Mucosa of stomach (tissue), 1 donor: ENCODE results near the gene PPP1R10.

Experiments used
- H3K27me3 ChIP-seq: one replicate; pipeline ENCODE4 v1.7.0; 2013; ENCODE audit warnings: mild to moderate bottlenecking, low read length; ENCODE audit not compliant: control insufficient read depth, insufficient read depth
- H3K36me3 ChIP-seq: one replicate; pipeline ENCODE4 v1.7.0; 2013; ENCODE audit warnings: low read length; ENCODE audit not compliant: control insufficient read depth, insufficient read depth
- H3K4me1 ChIP-seq: one replicate; pipeline ENCODE4 v1.7.0; 2013; ENCODE audit warnings: mild to moderate bottlenecking, low read length; ENCODE audit not compliant: control insufficient read depth, insufficient read depth
- H3K4me3 ChIP-seq: one replicate; pipeline ENCODE4 v1.7.0; 2013; ENCODE audit warnings: low read length
- H3K9ac ChIP-seq: one replicate; pipeline ENCODE4 v1.7.0; 2013; ENCODE audit warnings: mild to moderate bottlenecking, low read length, moderate library complexity
- H3K9me3 ChIP-seq: one replicate; pipeline ENCODE4 v1.7.0; 2013; ENCODE audit warnings: mild to moderate bottlenecking, low read length, moderate library complexity; ENCODE audit not compliant: control insufficient read depth
- donor health status: Pancreatic carcinoma.

Gene PPP1R10

DNA sequence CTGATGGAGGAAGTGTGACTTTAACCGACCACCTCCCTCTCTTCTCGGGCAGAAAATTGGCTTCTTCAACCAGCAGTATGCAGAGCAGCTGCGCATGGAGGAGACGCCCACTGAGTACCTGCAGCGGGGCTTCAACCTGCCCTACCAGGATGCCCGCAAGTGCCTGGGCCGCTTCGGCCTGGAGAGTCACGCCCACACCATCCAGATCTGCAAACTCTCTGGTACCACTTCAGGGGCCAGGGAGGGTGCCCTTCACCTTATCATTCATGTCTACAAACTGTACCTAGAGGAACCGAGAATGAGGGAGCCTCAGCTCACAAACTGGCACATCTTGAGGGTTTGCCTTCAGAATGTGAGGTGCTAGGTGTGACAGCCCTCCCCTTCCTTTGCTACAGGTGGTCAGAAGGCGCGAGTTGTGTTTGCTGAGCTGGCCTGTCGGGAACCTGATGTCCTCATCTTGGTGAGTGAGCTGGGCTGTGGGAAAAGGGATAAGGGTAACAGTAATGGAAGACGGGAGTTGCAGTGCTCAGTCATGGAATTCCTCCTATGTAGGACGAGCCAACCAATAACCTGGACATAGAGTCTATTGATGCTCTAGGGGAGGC, 27.2 kb downstream of the PPP1R10 start:
- Histone ChIP-seq H3K27me3 (no peaks in the 10 kb centered on the region), H3K9ac (no peak overlapping the region), H3K36me3 (peaks cover 31% of the 10 kb centered on the region), H3K4me3 (no peak overlapping the region), H3K4me1 (no peaks in the 10 kb centered on the region), H3K9me3 (no peaks in the 10 kb centered on the region)

DNA sequence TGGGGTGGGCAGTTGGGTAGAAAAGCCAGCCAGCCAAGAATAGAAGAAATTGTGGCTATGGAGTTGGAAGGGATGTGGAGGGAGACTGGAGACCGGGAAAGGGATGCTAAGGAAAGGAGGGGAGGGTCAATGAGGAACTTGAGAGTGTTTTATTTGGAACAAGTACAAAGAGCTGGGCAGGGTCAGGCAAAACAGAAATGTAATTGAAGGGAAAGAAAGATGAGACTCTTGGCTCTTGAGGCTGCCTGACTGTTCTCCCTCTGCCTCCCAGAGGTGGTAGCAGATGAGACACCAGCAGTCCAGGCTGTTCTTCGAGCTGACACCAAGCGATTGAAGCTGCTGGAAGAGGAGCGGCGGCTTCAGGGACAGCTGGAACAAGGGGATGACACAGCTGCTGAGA, 33.1 kb downstream of the PPP1R10 start:
- H3K27me3 ChIP-seq, result no peaks in the 10 kb centered on the region
- H3K9me3 ChIP-seq, result no peaks in the 10 kb centered on the region
- peaks cover 38% of the 10 kb centered on the region for H3K36me3 ChIP-seq
- no peaks in the 10 kb centered on the region for H3K4me1 ChIP-seq
- H3K4me3 ChIP-seq, result no peak overlapping the region
- no peak overlapping the region for H3K9ac ChIP-seq

DNA sequence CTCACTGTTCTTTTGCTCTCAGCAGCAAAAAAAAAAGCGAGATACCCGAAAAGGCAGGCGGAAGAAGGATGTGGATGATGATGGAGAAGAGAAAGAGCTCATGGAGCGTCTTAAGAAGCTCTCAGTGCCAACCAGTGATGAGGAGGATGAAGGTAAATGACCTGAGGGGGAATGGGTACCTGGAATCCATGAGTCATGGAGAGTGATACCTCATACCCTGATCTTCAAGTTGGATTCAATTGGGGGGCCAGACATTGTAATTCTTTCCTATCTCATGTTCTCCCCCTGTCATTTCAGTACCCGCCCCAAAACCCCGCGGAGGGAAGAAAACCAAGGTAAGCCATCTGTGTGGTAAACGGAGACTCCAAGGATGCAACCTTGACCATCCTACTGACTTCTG, 39.0 kb downstream of the PPP1R10 start:
- peaks cover 12% of the 10 kb centered on the region for H3K36me3 ChIP-seq
- no peak overlapping the region for H3K4me3 ChIP-seq
- no peaks in the 10 kb centered on the region for H3K27me3 ChIP-seq
- no peaks in the 10 kb centered on the region for H3K9me3 ChIP-seq
- H3K9ac ChIP-seq, result no peak overlapping the region
- H3K4me1 ChIP-seq, result peaks cover 11% of the 10 kb centered on the region

DNA sequence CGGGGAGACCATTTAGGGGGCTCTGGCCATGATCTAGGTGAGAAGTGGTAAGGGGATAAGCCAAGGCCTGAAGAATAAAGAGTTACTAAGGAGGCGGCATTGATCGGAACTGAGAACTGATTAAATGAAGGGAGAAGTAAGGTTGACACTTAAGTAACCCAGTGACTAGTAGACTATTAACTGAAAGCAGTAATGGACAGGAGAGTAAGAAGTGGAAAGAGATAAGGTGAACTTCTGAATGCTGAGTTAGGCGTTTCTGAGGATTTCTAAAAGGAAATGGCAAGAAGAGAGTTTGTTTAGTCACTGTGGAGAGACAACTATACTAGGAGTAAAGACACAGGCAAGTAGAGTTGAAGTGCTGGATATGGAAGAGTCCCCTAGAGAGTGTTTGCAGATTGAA, 43.9 kb downstream of the PPP1R10 start:
- Histone ChIP-seq H3K4me3 (no peak overlapping the region), H3K36me3 (peaks cover 3% of the 10 kb centered on the region), H3K9me3 (no peaks in the 10 kb centered on the region), H3K9ac (no peak overlapping the region), H3K27me3 (no peaks in the 10 kb centered on the region), H3K4me1 (peaks cover 30% of the 10 kb centered on the region)

DNA sequence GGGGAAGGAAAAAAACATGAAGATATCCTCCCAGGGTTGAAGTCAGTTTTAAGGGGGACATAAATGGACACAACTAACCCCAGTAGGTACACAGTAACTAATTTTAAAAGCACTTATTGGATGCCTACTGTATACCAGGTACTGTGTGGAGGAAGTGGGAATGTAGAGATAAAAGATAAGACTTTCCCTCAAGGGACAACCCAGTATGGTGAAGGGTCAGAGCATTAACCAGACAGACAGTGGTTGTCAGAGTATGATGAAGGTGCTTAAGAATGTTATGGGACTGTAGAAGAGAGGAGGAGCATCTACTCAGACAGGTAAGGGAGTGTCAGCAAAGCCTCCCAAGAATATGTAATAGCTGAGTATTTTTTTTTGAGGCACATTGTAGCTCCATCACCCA, 44.9 kb downstream of the PPP1R10 start:
- Histone ChIP-seq H3K9me3 (no peaks in the 10 kb centered on the region), H3K4me1 (peaks cover 30% of the 10 kb centered on the region), H3K27me3 (no peaks in the 10 kb centered on the region), H3K9ac (peak overlapping the region; percentile 86), H3K4me3 (peak overlapping the region; percentile 68), H3K36me3 (no peaks in the 10 kb centered on the region)

DNA sequence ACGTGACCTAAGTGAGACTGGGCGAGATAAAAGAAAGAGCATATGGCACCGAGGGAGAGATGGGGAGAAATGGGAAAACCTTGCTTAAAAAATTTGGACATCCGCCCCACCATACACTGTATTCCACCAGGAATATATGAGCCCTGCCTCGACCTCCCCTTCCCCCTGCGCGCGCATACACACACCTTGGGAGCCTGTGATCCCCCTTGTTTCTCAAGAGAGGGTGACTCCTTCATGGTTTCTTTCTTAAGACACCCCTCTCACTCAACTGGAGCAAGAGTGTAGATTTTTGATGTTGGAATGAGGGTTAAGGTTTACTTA, 45.3 kb downstream of the PPP1R10 start:
- Histone ChIP-seq H3K9ac (peak overlapping the region; percentile 86), H3K4me3 (peak overlapping the region; percentile 68), H3K9me3 (no peaks in the 10 kb centered on the region), H3K36me3 (no peaks in the 10 kb centered on the region), H3K4me1 (peaks cover 30% of the 10 kb centered on the region), H3K27me3 (no peaks in the 10 kb centered on the region)

DNA sequence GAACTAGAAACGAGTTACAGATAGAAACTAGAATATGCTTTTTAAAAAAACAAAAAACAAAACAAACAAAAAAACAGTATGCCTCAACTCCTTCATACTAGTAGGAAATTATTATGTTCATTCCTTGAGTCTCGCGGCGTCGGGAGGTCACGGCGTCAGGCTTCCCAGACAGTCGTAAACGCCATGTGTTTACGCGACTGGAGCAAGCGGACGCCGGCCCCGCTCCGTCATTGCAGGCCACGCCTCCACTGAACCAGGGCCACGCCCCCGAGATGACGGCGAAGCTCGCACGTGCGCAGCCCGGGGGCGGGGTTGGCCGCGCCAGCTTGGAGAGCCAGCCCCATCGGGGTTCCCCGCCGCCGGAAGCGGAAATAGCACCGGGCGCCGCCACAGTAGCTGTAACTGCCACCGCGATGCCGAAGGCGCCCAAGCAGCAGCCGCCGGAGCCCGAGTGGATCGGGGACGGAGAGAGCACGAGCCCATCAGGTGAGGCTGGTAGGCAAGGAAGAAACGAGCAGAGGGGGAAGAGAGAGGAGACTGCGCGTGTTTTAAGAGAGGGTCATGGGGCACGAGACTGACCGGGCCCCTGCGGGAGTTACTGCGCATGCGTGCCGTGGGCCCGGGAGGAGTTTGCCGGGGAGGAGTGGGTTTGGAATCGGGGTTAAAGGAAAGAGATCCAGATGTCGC, 45.8 kb downstream of the PPP1R10 start, which contains the start of gene ABCF1:
Gene ABCF1, plus strand, starts transcription at position 368 of the 687 bp plus-strand sequence. Its CDS starts 46 bp downstream, at position 414.
- H3K4me1 ChIP-seq, result peaks cover 30% of the 10 kb centered on the region
- peak within 1 kb of the TSS; percentile 68 for H3K4me3 ChIP-seq

DNA sequence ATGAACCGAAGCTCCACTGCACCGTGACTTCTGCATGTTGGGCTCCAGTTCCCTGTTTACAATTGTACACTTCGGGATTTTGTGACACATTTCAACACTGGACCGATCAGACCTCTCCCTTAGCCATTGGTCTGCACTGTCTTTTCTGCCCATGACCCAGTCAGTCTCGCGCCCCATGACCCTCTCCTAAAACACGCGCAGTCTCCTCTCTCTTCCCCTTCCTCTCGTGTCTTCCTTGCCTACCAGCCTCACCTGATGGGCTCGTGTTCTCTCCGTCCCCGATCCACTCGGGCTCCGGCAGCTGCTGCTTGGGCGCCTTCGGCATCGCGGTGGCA, 46.3 kb downstream of the PPP1R10 start:
- Histone ChIP-seq H3K4me3 (peak overlapping the region; percentile 32), H3K9me3 (no peaks in the 10 kb centered on the region), H3K36me3 (no peaks in the 10 kb centered on the region), H3K4me1 (peaks cover 30% of the 10 kb centered on the region), H3K27me3 (no peaks in the 10 kb centered on the region), H3K9ac (peak overlapping the region; percentile 70)

More for the DNA sequence above, 45.8 kb downstream of the PPP1R10 start, which contains the start of gene ABCF1:
- Histone ChIP-seq H3K9me3 (no peaks in the 10 kb centered on the region), H3K36me3 (no peaks in the 10 kb centered on the region), H3K27me3 (no peaks in the 10 kb centered on the region), H3K9ac (peak within 1 kb of the TSS; percentile 86)

DNA sequence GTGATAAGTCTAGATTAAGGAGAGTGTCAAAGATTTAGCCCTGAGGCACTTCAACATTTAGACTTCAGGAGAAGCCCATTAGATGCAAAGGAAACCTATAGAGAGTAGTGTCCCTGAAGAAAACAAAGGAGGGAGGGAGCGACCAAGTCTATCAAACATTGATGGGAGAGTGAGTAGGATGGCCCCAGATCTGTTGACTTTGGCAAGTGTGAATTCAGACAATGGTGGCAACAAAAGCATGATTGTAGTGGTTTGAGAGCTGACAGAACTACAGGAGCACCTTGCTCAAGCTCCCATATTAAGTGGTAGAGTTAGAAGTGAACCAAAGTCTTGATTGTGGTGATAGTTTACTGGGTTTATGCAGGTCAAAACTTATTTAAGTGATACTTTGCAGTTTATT, 46.8 kb downstream of the PPP1R10 start:
- Histone ChIP-seq H3K4me3 (peak overlapping the region; percentile 32), H3K4me1 (peaks cover 30% of the 10 kb centered on the region), H3K9me3 (no peaks in the 10 kb centered on the region), H3K27me3 (no peaks in the 10 kb centered on the region), H3K9ac (peak overlapping the region; percentile 70), H3K36me3 (no peaks in the 10 kb centered on the region)

DNA sequence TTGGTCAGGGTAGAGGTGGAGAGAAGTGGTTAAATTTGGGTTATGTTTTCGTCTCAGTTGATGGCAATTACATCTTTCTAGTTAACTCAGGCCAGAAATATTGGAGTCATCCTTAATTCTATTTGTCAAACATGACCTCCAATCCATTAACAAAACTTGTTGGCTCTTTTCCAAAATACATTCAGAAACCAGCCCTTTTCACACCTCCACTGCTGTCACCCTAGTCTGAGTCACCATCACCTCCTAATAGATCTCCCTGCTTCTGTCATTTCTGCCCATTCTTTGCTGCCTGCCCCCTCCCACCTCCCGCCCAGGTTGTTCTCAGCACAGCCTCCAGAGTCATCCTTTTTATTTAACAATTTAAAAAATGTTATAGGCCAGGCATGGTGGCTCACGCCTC, 48.8 kb downstream of the PPP1R10 start:
- no peaks in the 10 kb centered on the region for H3K27me3 ChIP-seq
- H3K9me3 ChIP-seq, result no peaks in the 10 kb centered on the region
- no peak overlapping the region for H3K4me3 ChIP-seq
- no peaks in the 10 kb centered on the region for H3K36me3 ChIP-seq
- no peak overlapping the region for H3K9ac ChIP-seq
- H3K4me1 ChIP-seq, result peaks cover 18% of the 10 kb centered on the region

DNA sequence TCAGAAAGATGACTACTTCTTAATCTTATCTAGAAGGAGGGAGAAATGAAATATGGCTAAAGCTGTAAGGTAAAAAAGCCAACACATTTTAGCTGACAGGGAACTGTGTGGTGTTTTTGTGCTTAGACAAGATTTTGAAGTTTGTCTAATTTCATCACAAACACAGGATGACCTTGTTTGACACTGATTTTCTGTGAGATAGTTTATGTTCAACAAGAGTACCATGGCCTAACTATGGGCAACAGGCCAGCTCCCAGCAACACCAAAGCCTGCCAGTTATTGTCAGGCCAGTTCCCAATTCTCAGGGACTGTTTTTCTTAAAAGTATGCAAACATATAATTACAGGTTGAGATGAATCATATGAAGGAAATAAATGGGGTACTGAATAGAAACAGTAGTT, 51.3 kb downstream of the PPP1R10 start:
- no peaks in the 10 kb centered on the region for H3K9me3 ChIP-seq
- H3K9ac ChIP-seq, result no peak overlapping the region
- no peak overlapping the region for H3K4me3 ChIP-seq
- H3K36me3 ChIP-seq, result no peaks in the 10 kb centered on the region
- H3K4me1 ChIP-seq, result peaks cover 7% of the 10 kb centered on the region
- H3K27me3 ChIP-seq, result no peaks in the 10 kb centered on the region

DNA sequence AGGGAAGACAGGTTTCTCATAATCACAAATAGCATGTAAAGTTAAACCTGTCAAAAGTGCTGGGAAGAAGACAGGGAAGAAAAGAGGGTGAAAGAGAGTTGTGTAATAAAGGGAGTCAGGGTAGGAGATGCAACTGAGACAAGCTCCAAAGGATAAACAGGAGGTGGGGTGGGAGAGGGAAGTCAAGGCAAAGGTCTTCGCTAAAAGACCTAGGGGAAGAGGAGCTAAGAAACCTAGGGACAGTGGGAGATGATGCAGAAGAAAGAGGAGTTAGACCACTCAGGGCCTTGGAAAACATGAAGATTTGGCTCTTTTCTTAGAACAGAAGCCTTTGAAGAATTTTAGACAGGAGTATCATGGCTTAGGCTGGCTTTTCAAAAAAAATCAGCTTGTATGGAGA, 52.9 kb downstream of the PPP1R10 start:
- no peaks in the 10 kb centered on the region for H3K36me3 ChIP-seq

More for the DNA sequence above, 52.9 kb downstream of the PPP1R10 start:
- no peaks in the 10 kb centered on the region for H3K27me3 ChIP-seq
- no peaks in the 10 kb centered on the region for H3K4me1 ChIP-seq
- no peak overlapping the region for H3K9ac ChIP-seq
- H3K9me3 ChIP-seq, result no peaks in the 10 kb centered on the region
- H3K4me3 ChIP-seq, result no peak overlapping the region
